Measurements from ENCODE around the gene TAF11L6.
"Not testable (repeated sequence)": the region's sequence is repeated elsewhere in the genome, so short reads cannot be mapped to it uniquely, and the experiment has no call there.

TAF11L6 gene

DNA sequence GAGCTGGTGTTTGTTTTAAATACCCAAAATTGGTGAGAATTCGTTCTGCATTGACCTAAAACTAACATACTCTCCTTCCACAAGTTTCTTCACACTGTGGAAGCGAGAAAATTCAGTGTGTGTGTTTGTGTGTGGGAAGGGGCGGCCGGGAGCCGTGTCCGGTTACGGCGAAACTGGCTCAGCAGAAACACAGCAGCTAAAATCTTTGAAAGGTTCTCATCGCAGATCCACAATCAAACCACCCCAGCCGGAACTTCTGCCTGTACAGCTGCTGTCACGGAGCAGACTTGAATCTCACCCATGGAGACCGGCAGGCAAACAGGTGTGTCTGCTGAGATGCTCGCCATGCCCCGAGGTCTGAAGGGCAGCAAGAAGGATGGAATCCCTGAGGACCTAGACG lies at the start of gene TAF11L6:
Gene TAF11L6, plus strand, starts transcription at position 301 of the 400 bp plus-strand sequence.
- not testable (repeated sequence) for DNase-seq

DNA sequence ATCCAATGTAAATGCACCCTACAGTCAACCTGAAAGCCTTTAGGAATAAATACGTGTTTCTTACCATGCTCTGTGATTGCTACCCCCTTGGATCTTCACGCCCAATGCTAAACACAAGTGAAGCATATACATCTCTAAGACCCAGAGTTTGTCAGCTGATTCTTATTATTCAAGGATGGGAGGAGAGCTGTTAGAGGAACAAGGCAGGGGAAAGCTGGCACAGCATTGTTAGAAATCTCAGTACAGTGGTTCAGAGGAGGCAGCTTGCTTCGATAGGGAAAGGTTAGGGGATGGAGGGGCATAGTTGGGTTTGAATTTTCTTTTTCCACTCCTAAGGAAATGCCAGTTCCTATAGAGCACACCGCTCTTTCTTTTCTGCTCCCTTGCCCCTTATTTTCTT lies 47.1 kb upstream of the TAF11L6 start:
- no peak for DNase-seq

DNA sequence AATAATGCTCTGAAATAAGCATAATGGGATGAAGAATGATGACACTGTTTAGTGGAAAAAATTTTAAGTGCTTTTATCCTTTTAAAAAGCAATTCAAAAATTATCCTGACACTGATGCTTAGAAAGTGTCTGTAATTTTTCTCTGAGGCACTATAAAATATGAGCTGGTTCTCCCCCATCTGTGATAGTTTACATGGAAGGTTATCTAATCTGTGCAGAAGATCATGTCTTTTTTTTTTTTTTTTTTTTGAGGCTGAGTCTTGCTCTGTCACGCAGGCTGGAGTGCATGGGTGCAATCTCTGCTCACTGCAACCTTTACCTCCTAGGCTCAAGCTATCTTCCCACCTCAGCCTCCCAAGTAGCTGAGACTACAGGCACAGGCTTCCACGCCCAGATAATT lies 45.7 kb upstream of the TAF11L6 start:
- no peak for DNase-seq

DNA sequence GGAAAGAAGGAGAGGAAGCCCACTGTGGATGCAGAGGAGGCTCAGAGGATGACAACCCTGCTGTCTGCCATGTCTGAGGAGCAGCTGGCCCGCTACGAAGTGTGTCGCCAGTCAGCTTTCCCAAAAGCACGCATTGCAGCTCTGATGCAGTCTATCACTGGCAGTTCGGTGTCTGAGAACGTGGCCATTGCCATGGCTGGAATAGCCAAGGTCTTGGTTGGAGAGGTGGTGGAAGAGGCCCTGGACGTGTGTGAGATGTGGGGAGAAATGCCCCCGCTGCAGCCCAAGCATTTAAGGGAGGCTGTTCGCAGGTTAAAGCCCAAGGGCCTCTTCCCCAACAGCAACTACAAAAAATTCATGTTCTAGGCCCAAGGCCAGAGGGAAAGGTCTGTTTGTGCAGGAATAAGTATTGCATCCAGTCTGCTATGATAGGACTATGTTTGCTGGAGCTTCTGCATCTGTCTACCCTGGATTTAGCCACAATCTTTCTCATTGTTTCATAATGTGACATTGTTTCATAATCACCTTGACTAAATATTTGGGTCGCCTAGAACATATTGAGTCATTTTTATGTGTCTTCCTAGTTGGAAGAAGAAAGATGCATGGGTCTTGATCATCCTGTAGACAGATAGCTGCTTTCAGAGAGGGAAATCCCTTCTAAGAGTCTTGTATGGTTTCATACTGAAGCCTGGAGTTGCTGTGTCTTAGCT lies 41.9 kb upstream of the TAF11L6 start:
- DNase-seq, result not testable (repeated sequence)

DNA sequence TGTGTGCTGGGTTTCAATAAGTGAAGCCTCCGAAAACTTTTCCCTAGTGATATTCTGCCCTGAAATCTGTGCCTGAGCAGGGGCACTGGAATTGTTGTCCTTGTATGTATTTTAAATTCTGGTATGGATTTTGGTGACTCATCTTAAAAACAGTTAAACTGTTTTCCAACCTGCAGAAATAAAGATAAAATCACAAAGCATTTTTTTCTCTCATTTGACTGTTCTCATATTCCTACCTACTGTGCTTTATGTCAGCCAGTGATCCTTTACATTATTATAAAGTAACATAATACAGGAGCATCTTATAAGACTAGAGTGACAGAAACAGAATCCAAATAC lies 41.3 kb upstream of the TAF11L6 start:
- DNase-seq, result no peak

DNA sequence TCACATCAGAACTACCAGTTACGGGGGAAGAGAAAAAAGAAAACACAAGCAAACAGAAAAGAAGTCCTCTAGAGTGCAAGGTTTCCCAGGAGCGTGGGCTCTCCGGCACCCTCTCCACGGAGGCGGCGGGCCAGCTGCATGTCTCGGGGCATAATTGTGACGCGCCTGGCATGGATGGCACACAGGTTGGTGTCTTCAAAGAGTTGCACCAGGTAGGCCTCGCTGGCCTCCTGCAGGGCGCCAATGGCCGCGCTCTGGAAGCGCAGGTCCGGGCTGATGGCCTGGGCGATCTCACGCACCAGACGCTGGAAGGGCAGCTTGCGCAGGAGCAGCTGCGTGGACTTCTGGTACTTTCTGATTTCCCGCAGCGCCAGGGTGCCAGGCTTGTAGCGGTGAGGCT lies 37.2 kb upstream of the TAF11L6 start:
- not testable (repeated sequence) for DNase-seq

DNA sequence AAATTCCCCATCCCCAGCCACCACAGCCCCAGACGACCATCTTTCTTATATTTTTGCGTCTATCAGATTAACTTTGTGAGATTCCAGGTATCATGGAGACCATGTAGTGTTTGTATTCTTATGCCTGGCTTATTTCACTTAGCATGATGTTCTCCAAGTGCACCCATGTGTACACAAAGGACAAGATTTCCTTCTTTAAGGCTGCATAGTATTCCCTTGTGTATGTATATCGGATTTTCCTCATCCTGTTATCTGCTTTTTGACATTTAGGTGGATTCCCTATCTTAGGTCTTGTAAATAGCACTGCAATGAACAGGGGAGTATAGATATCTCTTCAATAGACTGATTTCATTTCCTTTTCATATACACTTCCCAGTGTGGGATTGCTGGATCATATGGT lies 35.7 kb upstream of the TAF11L6 start:
- DNase-seq, result no peak

DNA sequence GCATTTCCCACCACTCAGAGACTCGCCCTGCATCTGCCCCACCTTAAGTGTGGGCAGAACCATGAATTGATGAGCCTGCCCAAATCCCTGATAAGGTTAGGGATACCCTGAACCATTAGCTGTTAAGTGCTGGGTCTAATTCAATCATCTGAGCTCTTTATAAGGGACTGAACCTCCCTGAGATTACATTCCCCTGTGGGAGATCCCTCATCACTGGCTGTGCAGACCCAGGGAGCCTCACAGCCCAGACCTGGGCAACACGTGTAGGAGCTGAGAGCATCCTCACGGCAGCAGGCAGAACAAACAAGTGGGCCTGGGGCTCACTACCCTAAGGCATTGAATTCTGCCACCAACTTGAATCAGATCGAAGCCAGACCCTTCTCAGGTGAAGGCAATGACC lies 31.0 kb upstream of the TAF11L6 start:
- DNase-seq, result no peak

DNA sequence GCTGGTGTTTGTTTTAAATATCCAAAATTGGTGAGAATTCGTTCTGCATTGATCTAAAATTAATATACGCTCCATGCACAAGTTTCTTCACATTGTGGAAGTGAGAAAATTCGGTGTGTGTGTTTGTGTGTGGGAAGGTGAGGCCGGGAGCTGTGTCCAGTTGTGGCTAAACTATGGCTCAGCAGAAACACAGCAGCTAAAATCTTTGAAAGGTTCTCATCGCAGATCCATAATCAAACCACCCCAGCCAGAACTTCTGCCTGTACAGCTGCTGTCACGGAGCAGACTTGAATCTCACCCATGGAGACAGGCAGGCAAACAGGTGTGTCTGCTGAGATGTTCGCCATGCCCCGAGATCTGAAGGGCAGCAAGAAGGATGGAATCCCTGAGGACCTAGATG lies 30.5 kb upstream of the TAF11L6 start, which contains the start of gene TAF11L2:
Gene TAF11L2, plus strand, starts transcription at position 301 of the 400 bp plus-strand sequence.
- not testable (repeated sequence) for DNase-seq

DNA sequence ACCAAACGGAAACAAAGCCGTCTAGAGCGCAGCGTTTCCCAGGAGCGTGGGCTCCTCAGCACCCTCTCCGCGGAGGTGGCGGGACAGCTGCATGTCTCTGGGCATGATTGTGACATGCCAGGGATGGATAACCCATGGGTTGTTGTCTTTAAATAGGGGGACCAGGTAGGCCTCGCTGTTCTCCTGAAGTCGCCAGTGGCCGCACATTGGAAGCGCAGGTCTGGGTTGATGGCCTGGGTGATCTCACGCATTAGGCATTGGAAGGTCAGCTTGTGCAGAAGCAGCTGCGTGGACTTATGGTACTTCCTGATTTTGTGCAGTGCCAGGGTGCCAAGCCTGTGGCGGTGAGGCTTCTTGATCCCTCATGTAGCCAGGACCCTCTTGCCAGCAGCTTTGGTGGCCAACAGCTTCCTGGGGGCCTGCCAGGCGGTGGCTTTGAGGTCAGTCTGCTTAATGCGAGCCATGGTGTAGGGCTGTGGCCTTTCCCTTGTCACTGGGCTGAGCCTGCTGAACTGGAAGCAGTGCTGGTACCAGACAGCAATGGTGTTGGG lies 16.6 kb upstream of the TAF11L6 start:
- no peak for DNase-seq

DNA sequence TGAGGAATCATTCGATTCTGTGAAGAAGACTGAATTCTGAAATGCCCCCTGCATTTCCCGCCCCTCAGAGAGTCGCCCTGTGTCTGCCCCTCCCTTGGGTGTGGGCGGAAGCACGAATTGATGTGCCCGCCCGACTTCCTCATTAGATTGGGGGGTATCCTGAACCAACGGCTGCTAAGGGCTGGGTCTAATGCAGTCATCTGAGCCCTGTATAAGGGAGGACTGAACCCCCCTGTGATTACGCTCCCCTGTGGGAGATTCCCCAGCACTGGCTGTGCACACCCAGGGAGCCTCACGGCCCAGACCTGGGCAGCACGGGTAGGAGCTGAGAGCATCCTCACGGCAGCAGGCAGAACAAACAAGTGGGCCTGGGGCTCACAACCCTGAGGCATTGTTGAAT lies 10.9 kb upstream of the TAF11L6 start:
- not testable (repeated sequence) for DNase-seq

DNA sequence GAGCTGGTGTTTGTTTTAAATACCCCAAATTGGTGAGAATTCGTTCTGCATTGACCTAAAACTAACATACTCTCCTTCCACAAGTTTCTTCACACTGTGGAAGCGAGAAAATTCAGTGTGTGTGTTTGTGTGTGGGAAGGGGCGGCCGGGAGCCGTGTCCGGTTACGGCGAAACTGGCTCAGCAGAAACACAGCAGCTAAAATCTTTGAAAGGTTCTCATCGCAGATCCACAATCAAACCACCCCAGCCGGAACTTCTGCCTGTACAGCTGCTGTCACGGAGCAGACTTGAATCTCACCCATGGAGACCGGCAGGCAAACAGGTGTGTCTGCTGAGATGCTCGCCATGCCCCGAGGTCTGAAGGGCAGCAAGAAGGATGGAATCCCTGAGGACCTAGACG lies 10.4 kb upstream of the TAF11L6 start, which contains the start of gene TAF11L3:
Gene TAF11L3, plus strand, starts transcription at position 301 of the 400 bp plus-strand sequence.
- not testable (repeated sequence) for DNase-seq

DNA sequence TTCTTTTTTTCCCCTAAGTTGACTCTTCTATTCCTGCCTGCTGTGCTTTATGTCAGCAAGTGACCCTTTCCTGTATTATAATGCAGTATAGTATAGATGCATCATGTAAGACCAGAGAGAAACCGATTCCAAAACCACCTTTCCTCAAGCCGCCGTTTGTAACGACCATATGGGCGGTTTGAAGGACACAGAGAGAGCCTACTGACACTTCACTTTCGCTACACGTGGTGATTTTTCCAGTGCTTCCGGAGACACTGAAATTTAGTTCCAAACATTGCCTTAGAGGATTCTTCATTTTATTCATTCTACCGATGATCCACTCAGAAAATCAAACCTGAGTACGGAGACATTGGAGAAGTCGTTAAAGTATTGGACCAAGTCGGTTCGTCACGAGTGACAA lies 9.0 kb upstream of the TAF11L6 start:
- not testable (repeated sequence) for DNase-seq

DNA sequence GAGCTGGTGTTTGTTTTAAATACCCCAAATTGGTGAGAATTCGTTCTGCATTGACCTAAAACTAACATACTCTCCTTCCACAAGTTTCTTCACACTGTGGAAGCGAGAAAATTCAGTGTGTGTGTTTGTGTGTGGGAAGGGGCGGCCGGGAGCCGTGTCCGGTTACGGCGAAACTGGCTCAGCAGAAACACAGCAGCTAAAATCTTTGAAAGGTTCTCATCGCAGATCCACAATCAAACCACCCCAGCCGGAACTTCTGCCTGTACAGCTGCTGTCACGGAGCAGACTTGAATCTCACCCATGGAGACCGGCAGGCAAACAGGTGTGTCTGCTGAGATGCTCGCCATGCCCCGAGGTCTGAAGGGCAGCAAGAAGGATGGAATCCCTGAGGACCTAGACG lies 7.0 kb upstream of the TAF11L6 start, which contains the start of gene TAF11L4:
Gene TAF11L4, plus strand, starts transcription at position 301 of the 400 bp plus-strand sequence.
- DNase-seq, result not testable (repeated sequence)

DNA sequence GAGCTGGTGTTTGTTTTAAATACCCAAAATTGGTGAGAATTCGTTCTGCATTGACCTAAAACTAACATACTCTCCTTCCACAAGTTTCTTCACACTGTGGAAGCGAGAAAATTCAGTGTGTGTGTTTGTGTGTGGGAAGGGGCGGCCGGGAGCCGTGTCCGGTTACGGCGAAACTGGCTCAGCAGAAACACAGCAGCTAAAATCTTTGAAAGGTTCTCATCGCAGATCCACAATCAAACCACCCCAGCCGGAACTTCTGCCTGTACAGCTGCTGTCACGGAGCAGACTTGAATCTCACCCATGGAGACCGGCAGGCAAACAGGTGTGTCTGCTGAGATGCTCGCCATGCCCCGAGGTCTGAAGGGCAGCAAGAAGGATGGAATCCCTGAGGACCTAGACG lies 3.5 kb upstream of the TAF11L6 start, which contains the start of gene TAF11L5:
Gene TAF11L5, plus strand, starts transcription at position 301 of the 400 bp plus-strand sequence.
- not testable (repeated sequence) for DNase-seq

DNA sequence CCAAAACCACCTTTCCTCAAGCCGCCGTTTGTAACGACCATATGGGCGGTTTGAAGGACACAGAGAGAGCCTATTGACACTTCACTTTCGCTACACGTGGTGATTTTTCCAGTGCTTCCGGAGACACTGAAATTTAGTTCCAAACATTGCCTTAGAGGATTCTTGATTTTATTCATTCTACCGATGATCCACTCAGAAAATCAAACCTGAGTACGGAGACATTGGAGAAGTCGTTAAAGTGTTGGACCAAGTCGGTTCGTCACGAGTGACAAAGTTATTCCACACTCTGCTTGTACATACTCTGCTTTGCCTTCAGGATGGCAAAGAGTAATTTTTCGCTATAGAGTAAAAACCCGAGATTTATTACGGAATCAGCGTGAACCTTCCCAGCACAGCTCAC lies 2.0 kb upstream of the TAF11L6 start:
- DNase-seq, result peak; percentile 18

Data from CD4-positive, alpha-beta T cell treated with Interleukin-17A for 1 hour (primary cell).